Liver (tissue), 9 donors: ENCODE data around the gene ZNF189. TPM values are rescaled to one million over a fixed set of nuclear protein-coding genes. Genes with fewer than 3 reads are reported as not detected.

Experiments
- DNase-seq: peaks from one replicate; pipeline ENCODE4 v3.0.0-alpha.2; 2017; ENCODE audit warnings: low spot score
- H3K27ac ChIP-seq, 2 donors: one replicate each; pipeline ENCODE4 v1.7.0; 2013; ENCODE audit warnings: inconsistent platforms in 2 of 2, low read length in 2 of 2, control low read depth in 1 of 2, low read depth in 1 of 2, mild to moderate bottlenecking in 1 of 2
- H3K27me3 ChIP-seq, 4 donors: one replicate each; pipeline versions ENCODE4 v1.6.1 to v1.7.0; 2013; ENCODE audit warnings: low read length in 3 of 4, inconsistent platforms in 1 of 4, mild to moderate bottlenecking in 1 of 4, moderate library complexity in 1 of 4; ENCODE audit not compliant: control insufficient read depth in 4 of 4, insufficient read depth in 4 of 4
- H3K36me3 ChIP-seq, 4 donors: one replicate each; pipeline versions ENCODE4 v1.6.1 to v1.7.0; 2013; ENCODE audit warnings: low read length in 3 of 4, mild to moderate bottlenecking in 3 of 4, low read depth in 1 of 4, moderate library complexity in 1 of 4; ENCODE audit not compliant: control insufficient read depth in 4 of 4, insufficient read depth in 3 of 4
- H3K4me1 ChIP-seq, 4 donors: one replicate each; pipeline versions ENCODE4 v1.6.1 to v1.7.0; 2013; ENCODE audit warnings: low read length in 3 of 4, mild to moderate bottlenecking in 3 of 4, moderate library complexity in 1 of 4; ENCODE audit not compliant: control insufficient read depth in 4 of 4, insufficient read depth in 4 of 4
- H3K4me3 ChIP-seq, 3 donors: one replicate each; pipeline versions ENCODE4 v1.6.1 to v1.7.0; 2013; ENCODE audit warnings: low read length in 3 of 3, control low read depth in 1 of 3, low read depth in 1 of 3, mild to moderate bottlenecking in 1 of 3
- H3K9ac ChIP-seq, 2 donors: one replicate each; pipeline ENCODE4 v1.7.0; 2013; ENCODE audit warnings: low read length in 2 of 2, mild to moderate bottlenecking in 2 of 2, moderate library complexity in 2 of 2, control low read depth in 1 of 2, low read depth in 1 of 2
- H3K9me3 ChIP-seq, 4 donors: one replicate each; pipeline versions ENCODE4 v1.6.1 to v1.7.0; 2013; ENCODE audit warnings: low read length in 3 of 4; ENCODE audit not compliant: control insufficient read depth in 4 of 4
- EGR1 ChIP-seq, 2 donors: IDR thresholded peaks; 2 replicates each; pipeline ENCODE4 v1.6.1; 2016 to 2018; ENCODE audit warnings: antibody characterized with exemption in 2 of 2, low read depth in 2 of 2
- HNF4A ChIP-seq, 2 donors: conservative IDR thresholded peaks; 2 replicates each; pipeline ENCODE4 v1.6.1; 2016; ENCODE audit warnings: antibody characterized with exemption in 2 of 2, mild to moderate bottlenecking in 2 of 2
- HNF4G ChIP-seq: IDR thresholded peaks from 2 replicates; pipeline ENCODE4 v1.6.1; 2016; ENCODE audit warnings: antibody characterized with exemption
- NR2F2 ChIP-seq: IDR thresholded peaks from 2 replicates; pipeline ENCODE4 v1.6.1; 2016; ENCODE audit warnings: antibody characterized with exemption
- RAD21 ChIP-seq, 2 donors: IDR thresholded peaks; 2 replicates each; pipeline ENCODE4 v1.6.1; 2016; ENCODE audit warnings: antibody characterized with exemption in 2 of 2, mild to moderate bottlenecking in 2 of 2
- SP1 ChIP-seq: IDR thresholded peaks from 2 replicates; pipeline ENCODE4 v1.6.1; 2018; ENCODE audit warnings: antibody characterized with exemption, mild to moderate bottlenecking
- TAF1 ChIP-seq: conservative IDR thresholded peaks from 2 replicates; pipeline ENCODE4 v1.6.1; 2016; ENCODE audit warnings: antibody characterized with exemption, mild to moderate bottlenecking
- WGBS: extraction: QIAGEN DNeasy Blood & Tissue Kit; methylation state at CpG from one replicate; pipeline ENCODE4 v1.1.7; 2013; 5-methylcytosine and 5-hydroxymethylcytosine counted together
- polyA plus RNA-seq, 2 donors: library from polyadenylated mRNA; stranded (reverse) in 1 of 2; unstranded in 1 of 2; fragments of 200-250 nt in 1 of 2; fragments of >200 nt in 1 of 2; fragmentation: Nextera tagmentation in 1 of 2; extraction: Ambion mirVana in 1 of 2; gene quantifications; one replicate each; pipeline versions ENCODE4 v1.2.1 to v1.2.3, GENCODE V29; 2013 to 2015
- total RNA-seq, 2 donors: library from RNA; depleted of rRNA; stranded (reverse); fragments of >200 nt; gene quantifications; one replicate each; pipeline ENCODE4 v1.2.3, GENCODE V29; 2014
- TF ChIP-seq, protein P1 (sequence below): IDR thresholded peaks from 2 replicates; pipeline ENCODE4 v1.6.1; 2016; ENCODE audit warnings: antibody characterized with exemption
- TF ChIP-seq, protein P2 (sequence below): fragments of 150-350 bp; IDR thresholded peaks from 2 replicates; pipeline ENCODE4 v1.5.1; 2017; ENCODE audit warnings: improper control_type of control experiment, low read depth, low read length; ENCODE audit not compliant: missing input control
- TF ChIP-seq, protein P3 (sequence below): IDR thresholded peaks from 2 replicates; pipeline ENCODE4 v1.6.1; 2016; ENCODE audit warnings: antibody characterized with exemption, mild to moderate bottlenecking
- donor health status: healthy.
- donor health status: healthy.
- donor health status: healthy.
- donor health status: healthy.
- donor health status: healthy.

ZNF189 gene
- total and polyA plus RNA-seq, 4 donors, result 4.4 to 16.1 (median 8.3) TPM

DNA sequence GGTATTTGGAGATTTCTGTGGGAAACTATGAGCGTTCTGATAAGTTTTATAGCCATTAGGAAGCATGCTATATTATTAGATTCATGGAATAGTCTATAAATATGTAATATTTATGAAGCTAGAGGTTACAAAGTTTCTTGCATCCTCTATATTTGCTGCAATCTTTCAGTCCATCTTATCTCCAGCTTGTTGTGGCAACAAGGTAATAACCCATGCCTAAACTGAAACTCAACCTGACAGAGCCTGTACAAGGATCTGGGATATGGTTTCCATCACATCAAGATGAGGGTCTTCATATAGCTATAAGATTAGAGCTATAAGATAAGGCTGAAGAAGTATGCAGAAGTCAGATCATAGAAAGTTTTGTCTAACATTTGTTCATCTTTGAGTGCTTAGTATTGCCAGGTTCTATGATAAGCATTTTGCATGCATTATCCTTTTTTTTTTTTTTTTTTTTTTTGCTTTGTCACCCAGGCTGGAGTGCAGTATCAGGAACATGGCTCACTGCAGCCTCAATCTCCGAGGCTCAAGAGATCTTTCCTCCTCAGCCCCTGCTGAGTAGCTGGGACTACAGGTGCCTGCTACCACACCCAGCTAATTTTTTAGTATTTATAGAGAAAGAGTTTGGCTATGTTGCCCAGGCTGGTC is 28.6 kb upstream of the ZNF189 start (continued):
- TF ChIP-seq, protein P1, sequence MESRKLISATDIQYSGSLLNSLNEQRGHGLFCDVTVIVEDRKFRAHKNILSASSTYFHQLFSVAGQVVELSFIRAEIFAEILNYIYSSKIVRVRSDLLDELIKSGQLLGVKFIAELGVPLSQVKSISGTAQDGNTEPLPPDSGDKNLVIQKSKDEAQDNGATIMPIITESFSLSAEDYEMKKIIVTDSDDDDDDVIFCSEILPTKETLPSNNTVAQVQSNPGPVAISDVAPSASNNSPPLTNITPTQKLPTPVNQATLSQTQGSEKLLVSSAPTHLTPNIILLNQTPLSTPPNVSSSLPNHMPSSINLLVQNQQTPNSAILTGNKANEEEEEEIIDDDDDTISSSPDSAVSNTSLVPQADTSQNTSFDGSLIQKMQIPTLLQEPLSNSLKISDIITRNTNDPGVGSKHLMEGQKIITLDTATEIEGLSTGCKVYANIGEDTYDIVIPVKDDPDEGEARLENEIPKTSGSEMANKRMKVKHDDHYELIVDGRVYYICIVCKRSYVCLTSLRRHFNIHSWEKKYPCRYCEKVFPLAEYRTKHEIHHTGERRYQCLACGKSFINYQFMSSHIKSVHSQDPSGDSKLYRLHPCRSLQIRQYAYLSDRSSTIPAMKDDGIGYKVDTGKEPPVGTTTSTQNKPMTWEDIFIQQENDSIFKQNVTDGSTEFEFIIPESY, result no peak
- TF ChIP-seq RAD21 (IDR thresholded peaks at IDR 0.05) (no peak), HNF4A (conservative IDR thresholded peaks at IDR 0.05) (no peak), TAF1 (no peak), EGR1 (IDR thresholded peaks at IDR 0.05; ENCODE audit: low read depth in 2 of 2) (no peak)

DNA sequence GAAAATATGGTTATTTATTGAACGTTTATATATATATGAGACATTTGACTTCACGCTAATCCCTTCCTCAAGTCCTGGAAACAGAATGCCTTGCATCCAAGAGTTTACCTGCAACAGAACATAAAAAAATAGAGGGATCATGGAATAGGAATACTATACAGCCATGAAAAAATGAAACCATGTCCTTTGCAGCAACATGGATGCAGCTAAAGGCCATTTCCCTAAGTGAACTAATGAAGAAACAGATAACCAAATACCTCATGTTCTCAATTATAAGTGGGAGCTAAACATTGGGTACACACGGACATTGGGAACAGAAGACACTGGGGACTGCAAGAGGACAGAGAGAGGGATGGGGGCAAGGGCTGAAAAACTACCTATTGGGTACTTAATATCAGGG is 26.8 kb upstream of the ZNF189 start:
- DNase-seq, result no peak
- Histone ChIP-seq H3K9me3 (no peaks in the 10 kb centered on the region), H3K4me3 (no peak overlapping the region), H3K27me3 (no peaks in the 10 kb centered on the region), H3K36me3 (peaks cover 3 to 53% (median 22%) of the 10 kb centered on the region in 4 donors), H3K27ac (no peak overlapping the region), H3K9ac (no peak overlapping the region), H3K4me1 (peaks cover 6 to 75% (median 44%) of the 10 kb centered on the region in 4 donors)
- 85% methylated on average over 3 of the region's 3 CpGs for WGBS
- TF ChIP-seq NR2F2 (no peak), HNF4G (no peak)
- TF ChIP-seq, protein P2, sequence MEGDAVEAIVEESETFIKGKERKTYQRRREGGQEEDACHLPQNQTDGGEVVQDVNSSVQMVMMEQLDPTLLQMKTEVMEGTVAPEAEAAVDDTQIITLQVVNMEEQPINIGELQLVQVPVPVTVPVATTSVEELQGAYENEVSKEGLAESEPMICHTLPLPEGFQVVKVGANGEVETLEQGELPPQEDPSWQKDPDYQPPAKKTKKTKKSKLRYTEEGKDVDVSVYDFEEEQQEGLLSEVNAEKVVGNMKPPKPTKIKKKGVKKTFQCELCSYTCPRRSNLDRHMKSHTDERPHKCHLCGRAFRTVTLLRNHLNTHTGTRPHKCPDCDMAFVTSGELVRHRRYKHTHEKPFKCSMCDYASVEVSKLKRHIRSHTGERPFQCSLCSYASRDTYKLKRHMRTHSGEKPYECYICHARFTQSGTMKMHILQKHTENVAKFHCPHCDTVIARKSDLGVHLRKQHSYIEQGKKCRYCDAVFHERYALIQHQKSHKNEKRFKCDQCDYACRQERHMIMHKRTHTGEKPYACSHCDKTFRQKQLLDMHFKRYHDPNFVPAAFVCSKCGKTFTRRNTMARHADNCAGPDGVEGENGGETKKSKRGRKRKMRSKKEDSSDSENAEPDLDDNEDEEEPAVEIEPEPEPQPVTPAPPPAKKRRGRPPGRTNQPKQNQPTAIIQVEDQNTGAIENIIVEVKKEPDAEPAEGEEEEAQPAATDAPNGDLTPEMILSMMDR, result no peak
- TF ChIP-seq, protein P3, sequence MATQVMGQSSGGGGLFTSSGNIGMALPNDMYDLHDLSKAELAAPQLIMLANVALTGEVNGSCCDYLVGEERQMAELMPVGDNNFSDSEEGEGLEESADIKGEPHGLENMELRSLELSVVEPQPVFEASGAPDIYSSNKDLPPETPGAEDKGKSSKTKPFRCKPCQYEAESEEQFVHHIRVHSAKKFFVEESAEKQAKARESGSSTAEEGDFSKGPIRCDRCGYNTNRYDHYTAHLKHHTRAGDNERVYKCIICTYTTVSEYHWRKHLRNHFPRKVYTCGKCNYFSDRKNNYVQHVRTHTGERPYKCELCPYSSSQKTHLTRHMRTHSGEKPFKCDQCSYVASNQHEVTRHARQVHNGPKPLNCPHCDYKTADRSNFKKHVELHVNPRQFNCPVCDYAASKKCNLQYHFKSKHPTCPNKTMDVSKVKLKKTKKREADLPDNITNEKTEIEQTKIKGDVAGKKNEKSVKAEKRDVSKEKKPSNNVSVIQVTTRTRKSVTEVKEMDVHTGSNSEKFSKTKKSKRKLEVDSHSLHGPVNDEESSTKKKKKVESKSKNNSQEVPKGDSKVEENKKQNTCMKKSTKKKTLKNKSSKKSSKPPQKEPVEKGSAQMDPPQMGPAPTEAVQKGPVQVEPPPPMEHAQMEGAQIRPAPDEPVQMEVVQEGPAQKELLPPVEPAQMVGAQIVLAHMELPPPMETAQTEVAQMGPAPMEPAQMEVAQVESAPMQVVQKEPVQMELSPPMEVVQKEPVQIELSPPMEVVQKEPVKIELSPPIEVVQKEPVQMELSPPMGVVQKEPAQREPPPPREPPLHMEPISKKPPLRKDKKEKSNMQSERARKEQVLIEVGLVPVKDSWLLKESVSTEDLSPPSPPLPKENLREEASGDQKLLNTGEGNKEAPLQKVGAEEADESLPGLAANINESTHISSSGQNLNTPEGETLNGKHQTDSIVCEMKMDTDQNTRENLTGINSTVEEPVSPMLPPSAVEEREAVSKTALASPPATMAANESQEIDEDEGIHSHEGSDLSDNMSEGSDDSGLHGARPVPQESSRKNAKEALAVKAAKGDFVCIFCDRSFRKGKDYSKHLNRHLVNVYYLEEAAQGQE, result no peak

DNA sequence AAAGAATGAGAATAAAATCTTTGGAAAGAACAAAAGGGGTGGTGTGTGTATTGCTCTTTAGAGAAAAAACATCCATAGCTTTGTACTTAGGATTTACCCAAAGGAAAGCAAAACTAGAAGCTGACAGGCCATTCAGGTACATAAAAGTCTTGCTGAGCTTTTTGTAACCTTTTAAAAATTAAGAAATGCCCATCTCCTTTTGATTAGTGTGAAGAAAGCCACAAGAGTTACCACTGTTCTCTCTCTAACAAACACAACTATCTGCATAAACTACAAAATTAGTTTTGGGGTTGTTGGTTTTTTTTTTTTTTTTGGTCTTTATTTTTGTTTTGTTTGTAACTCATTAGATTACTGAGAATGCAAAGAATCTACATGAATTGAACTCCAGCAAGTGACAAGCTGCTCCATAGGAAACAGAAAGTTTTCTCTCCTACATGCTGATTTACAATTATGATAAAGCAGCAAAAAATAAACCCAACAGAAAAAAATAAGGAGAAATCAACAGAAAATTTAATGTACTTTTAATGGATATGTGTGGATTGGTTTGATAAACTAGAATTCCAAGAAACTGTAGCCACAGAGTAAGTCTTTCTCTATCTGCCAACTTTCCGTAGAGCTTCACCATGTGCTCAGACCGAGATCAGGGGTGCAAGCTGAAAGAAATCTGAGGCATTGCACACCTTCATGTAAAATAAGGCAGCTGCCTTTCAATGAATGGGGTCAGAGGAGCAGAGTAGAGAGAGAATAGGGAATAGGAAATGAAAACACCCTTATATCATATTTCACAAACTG is 26.1 kb upstream of the ZNF189 start:
- no peak for TF ChIP-seq SP1
- TF ChIP-seq, protein P3, result no peak
- Histone ChIP-seq H3K27ac (no peak overlapping the region), H3K27me3 (no peaks in the 10 kb centered on the region), H3K4me3 (no peak overlapping the region), H3K9ac (no peak overlapping the region), H3K9me3 (no peaks in the 10 kb centered on the region), H3K36me3 (peaks cover 3 to 46% (median 22%) of the 10 kb centered on the region in 4 donors), H3K4me1 (peaks cover 8 to 73% (median 41%) of the 10 kb centered on the region in 4 donors)
- 50% methylated on average over 2 of the region's 2 CpGs for WGBS
- no peak for DNase-seq
